A549 (cell line): ENCODE data around the gene LSM10.

Experiments used
- BCL3 ChIP-seq: fragments of >200 bp; sonication (Bioruptor Twin); formaldehyde crosslinking; IDR thresholded peaks from 3 replicates; pipeline ENCODE4 v1.6.1; 2016
- CBX8 ChIP-seq: fragments of 200-600 bp; sonication (generic); IDR thresholded peaks from 2 replicates; pipeline ENCODE4 v1.6.1; 2016
- CTCF ChIP-seq: fragments of >200 bp; sonication (Bioruptor Twin); formaldehyde crosslinking; IDR thresholded peaks from 3 replicates; pipeline ENCODE4 v1.5.1; 2016
- EP300 ChIP-seq, 2 experiments: fragments of >200 bp; sonication (Bioruptor Twin); formaldehyde crosslinking; IDR thresholded peaks; 2 replicates in 1 of 2; 3 replicates in 1 of 2; pipeline ENCODE4 v1.6.1; 2016 to 2017
- MAFK ChIP-seq: fragments of 450-650 bp; IDR thresholded peaks from 2 replicates; pipeline ENCODE4 v1.6.1; 2014; ENCODE audit not compliant: partially characterized antibody
- MYC ChIP-seq: IDR thresholded peaks from 2 replicates; pipeline ENCODE4 v1.6.1; 2012; ENCODE audit warnings: mild to moderate bottlenecking, inconsistent platforms, low read length, improper control_type of control experiment, borderline replicate concordance
- PHF8 ChIP-seq: fragments of 200-600 bp; sonication (generic); IDR thresholded peaks from 2 replicates; pipeline ENCODE4 v1.6.1; 2016; ENCODE audit warnings: low read depth, mild to moderate bottlenecking, antibody characterized with exemption, moderate library complexity, borderline replicate concordance
- POLR2A ChIP-seq: IDR thresholded peaks from 2 replicates; pipeline ENCODE4 v1.6.1; 2012; ENCODE audit warnings: mild to moderate bottlenecking, low read length
- RAD21 ChIP-seq, 2 experiments: fragments of >200 bp in 1 of 2; sonication (Bioruptor Twin) in 1 of 2; formaldehyde crosslinking in 1 of 2; IDR thresholded peaks in 1 of 2; conservative IDR thresholded peaks in 1 of 2; 2 replicates in 1 of 2; 3 replicates in 1 of 2; pipeline ENCODE4 v1.6.1; 2012 to 2018; ENCODE audit warnings: inconsistent platforms in 1 of 2
- REST ChIP-seq: fragments of 200-600 bp; sonication (generic); IDR thresholded peaks from 2 replicates; pipeline ENCODE4 v1.6.1; 2016; ENCODE audit warnings: antibody characterized with exemption, mild to moderate bottlenecking, moderate library complexity
- RNF2 ChIP-seq: fragments of 200-600 bp; sonication (generic); IDR thresholded peaks from 2 replicates; pipeline ENCODE4 v1.6.1; 2016; ENCODE audit warnings: low read depth, mild to moderate bottlenecking, antibody characterized with exemption, moderate library complexity, borderline replicate concordance
- USF2 ChIP-seq: fragments of 450-650 bp; IDR thresholded peaks from 2 replicates; pipeline ENCODE4 v1.6.1; 2014; ENCODE audit warnings: antibody characterized with exemption
- ZNF302 ChIP-seq: fragments of 250-450 bp; sonication (Bioruptor Pico); IDR thresholded peaks from 2 replicates; pipeline ENCODE4 v1.9.0; 2021; ENCODE audit warnings: inconsistent platforms, mild to moderate bottlenecking, moderate library complexity

DNA sequence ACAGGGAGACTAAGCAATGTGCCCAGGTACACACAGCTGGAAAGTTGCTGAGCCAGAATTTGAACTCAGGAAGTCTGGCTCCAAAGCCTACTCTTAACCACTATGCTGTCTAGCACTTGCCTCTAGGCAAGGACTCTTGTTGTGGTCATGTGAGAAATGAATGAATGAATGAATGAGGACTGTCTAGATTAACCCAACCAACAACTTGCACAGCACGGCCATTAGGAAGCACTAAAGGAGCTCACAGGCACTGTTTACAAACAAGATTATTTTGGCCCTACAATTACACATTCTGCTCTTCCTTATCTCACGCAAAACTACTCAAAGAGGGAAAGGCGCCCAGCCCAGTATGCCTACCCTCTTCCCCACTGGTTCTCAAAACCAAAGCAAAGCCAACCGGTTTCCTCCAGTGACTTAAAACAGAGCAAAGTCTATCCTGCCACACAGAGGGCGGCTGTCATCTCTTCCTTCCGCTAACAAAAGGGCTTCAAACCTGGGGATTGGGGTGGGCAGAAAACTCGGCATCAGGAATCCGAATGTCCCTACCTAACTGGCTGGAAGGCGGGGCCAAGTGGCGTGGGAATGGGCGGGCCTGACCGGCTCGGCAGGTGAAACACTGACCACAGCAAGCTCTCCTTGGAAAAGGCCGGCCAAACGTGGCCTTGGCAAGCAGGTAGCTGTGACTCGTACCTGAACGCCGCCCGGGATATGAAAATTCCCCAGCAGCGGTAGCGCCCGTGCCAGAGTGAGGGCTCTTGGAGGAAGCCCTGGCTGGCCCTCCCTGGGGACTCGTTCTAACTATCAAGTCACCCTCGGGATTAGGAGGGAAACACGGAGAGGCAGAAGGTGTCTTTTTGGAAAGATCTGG lies 12.9 kb downstream of the LSM10 start:
- no peak for TF ChIP-seq BCL3
- TF ChIP-seq CTCF = no peak
- no peak for TF ChIP-seq POLR2A
- no peak for TF ChIP-seq MYC
- TF ChIP-seq CBX8 = no peak
- TF ChIP-seq ZNF302 = no peak
- TF ChIP-seq EP300 (IDR thresholded peaks at IDR 0.05) = no peak
- TF ChIP-seq REST = no peak
- TF ChIP-seq USF2 = no peak
- no peak for TF ChIP-seq MAFK
- no peak for TF ChIP-seq PHF8
- no peak for TF ChIP-seq RNF2
- TF ChIP-seq RAD21 (conservative IDR thresholded peaks at IDR 0.05 in 1 of 2, IDR thresholded peaks at IDR 0.05 in 1 of 2) = no peak
